DND-41 (cell line): ENCODE measurements around the gene TM4SF20.

Experiments
- EZH2 ChIP-seq: IDR thresholded peaks from 3 replicates; pipeline ENCODE4 v1.6.1; 2012; ENCODE audit warnings: borderline replicate concordance, low read depth, mild to moderate bottlenecking, moderate library complexity, low read length, inconsistent platforms; ENCODE audit not compliant: severe bottlenecking
- TF ChIP-seq, protein P1 (sequence below): IDR thresholded peaks from 2 replicates; pipeline ENCODE4 v1.5.1; 2012; ENCODE audit warnings: borderline replicate concordance, low read length, moderate library complexity, mild to moderate bottlenecking; ENCODE audit not compliant: poor library complexity, severe bottlenecking; ENCODE audit errors: extremely low read depth

DNA sequence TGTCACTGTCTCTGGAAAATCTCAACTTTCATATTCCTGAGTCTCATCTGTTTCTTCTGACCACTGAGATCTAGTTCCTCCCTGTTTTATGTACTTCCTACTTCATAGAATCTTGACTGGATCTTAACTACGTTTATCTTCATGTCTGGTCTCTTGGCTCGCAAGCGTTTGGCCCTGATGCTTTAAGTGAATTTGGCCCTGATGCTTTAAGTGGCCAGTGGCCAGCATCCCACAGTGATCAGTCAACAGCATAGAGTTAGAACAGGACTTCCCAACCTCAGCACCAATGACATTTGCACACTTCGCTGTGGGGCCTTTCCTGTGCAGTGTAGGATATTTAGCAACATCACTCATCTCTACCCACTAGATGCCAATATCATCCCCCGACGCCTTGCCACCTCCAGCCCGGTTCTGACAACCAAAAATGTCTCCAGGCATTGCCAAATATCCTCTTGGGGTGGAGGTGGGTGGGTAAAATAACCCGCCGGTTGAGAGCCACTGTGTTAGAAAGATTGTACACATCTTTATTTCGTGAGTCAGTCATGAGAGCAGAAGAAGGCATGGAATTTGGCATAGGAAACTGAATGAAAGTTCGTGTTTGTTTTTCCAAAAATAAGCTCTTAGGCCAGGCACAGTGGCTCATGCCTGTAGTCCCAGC lies 12.2 kb downstream of the TM4SF20 start:
- TF ChIP-seq, protein P1, sequence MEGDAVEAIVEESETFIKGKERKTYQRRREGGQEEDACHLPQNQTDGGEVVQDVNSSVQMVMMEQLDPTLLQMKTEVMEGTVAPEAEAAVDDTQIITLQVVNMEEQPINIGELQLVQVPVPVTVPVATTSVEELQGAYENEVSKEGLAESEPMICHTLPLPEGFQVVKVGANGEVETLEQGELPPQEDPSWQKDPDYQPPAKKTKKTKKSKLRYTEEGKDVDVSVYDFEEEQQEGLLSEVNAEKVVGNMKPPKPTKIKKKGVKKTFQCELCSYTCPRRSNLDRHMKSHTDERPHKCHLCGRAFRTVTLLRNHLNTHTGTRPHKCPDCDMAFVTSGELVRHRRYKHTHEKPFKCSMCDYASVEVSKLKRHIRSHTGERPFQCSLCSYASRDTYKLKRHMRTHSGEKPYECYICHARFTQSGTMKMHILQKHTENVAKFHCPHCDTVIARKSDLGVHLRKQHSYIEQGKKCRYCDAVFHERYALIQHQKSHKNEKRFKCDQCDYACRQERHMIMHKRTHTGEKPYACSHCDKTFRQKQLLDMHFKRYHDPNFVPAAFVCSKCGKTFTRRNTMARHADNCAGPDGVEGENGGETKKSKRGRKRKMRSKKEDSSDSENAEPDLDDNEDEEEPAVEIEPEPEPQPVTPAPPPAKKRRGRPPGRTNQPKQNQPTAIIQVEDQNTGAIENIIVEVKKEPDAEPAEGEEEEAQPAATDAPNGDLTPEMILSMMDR, result no peak
- no peak for TF ChIP-seq EZH2
